Epithelial cell of prostate (primary cell): ENCODE measurements around the gene ABITRAM.
"Not testable (repeated sequence)": the region's sequence is repeated elsewhere in the genome, so short reads cannot be mapped to it uniquely, and the experiment has no call there.

Source experiments
- DNase-seq: peaks from one replicate; pipeline ENCODE4 v3.0.0-alpha.2; 2011; ENCODE audit warnings: low read depth, low spot score
- H3K27ac ChIP-seq: fragments of 450-650 bp; 2 replicates; pipeline ENCODE4 v1.5.1; 2017; ENCODE audit warnings: mild to moderate bottlenecking

Gene ABITRAM, protein sequence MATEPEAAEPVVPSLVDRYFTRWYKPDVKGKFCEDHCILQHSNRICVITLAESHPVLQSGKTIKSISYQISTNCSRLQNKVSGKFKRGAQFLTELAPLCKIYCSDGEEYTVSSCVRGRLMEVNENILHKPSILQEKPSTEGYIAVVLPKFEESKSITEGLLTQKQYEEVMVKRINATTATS

DNA sequence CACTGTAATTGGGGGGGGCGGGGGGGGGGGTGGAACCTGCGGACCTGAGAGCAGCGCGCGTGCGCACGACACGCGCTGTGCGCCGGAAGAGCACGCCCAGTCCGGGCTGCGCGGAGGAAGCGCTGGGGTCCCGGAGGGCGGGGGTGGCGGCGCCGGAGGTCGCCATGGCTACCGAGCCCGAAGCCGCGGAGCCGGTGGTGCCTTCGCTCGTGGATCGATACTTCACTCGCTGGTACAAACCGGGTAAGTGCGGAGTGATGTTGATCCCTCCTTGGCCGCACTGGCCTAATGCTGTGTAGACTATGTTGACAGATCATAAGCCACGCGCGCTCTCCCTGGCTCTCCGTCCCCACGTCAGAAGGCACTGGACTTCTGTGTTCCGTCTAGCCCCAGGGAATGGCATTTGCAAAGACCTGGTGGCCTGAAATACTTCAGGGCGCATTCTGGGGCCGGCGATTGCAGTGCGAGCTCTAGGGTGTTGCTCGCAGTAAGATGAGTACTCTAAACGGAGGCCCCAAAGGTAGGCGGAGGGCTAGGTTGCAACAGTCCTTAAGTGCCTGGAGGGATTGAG, at the start of gene ABITRAM:
ABITRAM (plus strand) TSS at position 78 of the 571 bp plus-strand sequence; CDS start at position 165, 87 bp downstream.
- DNase-seq, result peak; percentile 12
- peak within 1 kb of the TSS; percentile 75 for H3K27ac ChIP-seq

DNA sequence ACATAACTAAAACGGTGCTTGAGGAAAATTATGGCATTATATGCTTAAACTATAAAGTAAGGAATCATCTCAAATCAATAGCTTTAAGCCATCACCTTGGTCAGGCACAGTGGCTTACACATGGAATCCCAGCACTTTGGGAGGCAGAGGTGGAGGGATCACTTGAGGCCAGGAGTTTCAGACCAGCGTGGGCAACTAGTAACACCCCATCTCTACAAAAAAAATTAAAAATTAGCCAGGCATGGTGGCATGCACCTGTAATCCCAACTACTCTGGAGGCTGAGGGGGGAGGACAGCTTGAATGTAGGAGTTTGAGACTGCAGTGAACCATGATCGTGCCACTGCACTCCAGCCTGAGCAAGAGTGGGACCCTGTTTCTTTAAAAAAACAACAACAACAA, 49.5 kb upstream of the ABITRAM start:
- no peak for DNase-seq
- H3K27ac ChIP-seq, result no peak overlapping the region

DNA sequence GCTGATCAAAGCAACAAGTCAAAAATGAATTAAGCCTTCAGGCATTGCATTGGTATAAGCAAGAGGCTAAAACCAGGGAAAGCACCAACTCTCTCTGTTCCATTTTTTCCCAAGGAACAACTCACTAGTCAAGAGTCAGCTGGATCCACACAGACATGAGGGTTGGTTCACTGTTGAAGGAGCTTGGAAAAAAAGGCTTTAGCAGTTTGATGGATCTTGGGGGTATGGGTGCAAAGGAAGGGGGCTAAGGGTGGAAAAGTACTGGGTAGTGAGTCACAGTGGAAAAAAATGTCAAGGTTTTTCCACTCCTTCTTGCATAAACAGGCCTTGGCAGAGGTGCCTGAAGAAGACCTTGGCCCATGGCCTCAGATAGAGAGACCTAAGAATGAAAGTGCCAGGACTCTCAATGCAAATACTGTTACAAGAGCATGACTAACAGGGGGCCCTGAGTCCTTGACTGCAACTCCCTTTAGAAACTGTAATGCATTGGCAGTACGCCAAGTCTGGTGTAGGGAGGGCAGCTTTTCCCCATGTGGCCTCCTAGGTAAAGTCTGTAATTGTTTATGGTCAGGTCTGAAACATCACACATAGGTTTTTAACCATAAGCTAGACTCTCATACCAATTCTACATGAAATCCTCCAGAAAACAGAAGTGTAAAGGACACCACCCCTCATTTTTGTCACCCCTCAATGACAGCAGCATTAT, 48.4 kb upstream of the ABITRAM start:
- peak overlapping the region; percentile 9 for H3K27ac ChIP-seq
- peak; percentile 53 for DNase-seq

DNA sequence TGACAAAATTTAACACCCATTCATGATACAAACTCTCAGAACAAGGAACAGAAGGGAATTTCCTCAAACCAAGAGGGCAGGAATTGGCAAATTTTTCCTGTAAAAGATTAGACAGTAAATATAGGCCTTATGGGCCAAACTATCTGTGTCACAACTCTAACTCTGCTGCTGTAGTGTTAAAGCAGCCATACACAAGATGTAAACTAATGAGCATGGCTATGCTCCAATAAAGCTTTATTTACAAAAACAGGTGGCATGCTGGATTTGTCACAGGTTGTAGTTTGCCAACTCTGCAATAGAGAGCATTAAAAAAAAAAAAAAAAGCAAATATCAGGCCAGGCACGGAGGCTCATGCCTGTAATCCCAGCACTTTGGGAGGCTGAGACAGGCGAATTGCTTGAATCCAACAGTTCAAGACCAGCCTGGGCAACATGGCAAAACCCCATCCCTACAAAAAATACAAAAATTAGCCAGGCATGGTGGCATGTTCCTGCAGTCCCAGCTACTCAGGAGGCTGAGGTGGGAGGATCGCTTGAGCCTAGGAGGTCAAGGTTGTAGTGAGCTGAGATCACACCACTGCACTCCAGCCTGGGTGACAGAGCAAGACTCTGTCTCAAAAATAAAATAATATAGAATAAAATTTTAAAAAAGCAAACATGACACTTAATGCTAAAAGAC, 47.5 kb upstream of the ABITRAM start:
- DNase-seq, result not testable (repeated sequence)
- peak overlapping the region; percentile 9 for H3K27ac ChIP-seq

DNA sequence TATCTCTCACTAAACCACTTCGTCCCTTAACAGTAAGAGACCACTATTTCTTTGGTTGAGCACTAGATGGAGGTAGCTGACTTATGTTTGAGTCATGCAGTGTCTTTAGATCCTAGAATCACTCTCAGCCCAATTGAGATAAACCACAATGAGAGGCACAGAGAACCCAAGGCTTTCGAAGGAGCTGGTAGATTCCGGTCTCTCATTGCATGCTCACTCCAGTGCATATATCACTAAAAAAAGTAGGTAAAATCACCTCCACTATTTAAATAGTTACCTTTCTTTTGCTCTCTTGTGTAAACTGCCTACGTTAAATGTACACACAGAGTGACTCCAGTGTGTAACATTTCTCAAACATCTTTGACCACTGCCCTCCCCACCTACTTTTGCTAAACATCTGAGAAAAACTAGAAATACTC, 44.5 kb upstream of the ABITRAM start:
- DNase-seq, result no peak
- H3K27ac ChIP-seq, result no peak overlapping the region

DNA sequence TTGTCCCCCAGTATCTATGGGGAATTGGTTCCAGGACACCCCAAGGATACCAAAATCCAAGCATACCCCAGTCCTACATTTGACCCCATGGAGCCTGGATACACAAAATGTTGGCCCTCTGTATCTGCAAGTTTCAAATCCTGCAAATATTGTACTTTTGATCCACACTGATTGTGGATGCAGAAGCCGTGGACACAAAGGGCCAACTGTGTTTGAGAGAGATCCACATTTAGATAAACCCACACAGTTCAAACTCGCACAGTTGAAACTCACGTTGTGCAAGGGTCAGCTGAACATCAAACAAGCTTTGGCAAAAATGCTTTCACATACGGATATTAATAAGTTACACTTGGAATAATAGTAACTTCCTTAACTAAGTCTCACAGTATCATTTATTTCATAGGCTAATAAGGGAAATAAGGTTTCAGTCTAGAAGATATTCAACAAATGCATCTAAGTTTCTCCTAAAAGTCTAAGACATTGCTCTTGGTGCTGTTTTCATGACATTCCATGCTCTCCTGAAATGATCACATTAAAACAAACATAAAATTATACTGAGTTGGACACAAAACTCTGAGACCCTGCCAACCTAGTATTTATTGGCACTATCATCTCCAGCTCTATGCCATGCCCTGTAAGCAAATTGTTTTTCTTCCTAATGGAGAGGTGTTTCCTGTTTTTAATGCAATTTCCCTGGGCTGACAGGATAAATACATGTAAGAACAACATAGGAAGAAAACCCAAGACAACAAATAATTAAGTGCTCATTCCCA, 39.8 kb upstream of the ABITRAM start:
- DNase-seq, result no peak
- H3K27ac ChIP-seq, result no peak overlapping the region

DNA sequence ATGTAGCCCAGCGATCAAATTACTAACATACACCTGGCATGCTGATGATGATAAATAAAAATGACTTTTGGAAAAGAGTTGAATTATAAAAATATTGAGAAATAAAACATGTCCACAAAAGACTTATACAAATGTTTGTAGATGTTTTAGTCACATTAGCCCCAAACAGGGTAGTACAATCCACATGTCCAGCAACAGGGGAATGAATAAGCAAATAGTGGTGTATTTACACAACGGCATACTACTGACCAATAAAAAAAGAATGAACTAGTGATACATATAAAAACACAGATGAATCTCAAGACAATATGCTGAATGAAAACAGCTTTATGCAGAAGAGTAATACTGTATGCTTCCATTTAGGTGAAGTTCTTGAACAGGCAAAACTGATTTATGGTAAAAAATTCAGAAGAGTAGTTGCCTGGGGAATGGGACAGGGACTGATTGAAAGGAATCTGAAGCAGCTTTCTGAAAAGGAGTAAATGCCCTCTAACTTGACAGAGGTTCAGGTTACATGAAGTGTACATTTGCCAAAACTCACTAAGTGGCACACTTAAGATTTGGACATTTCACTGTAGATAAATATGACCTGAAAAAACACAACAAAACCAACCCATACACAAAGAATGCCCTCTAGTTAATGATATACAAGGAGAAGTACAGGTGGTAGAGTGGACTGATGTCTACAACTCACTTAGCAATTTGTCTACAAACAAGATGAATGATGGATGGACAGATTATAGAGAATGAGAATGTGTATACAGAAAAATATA, 36.7 kb upstream of the ABITRAM start:
- no peak overlapping the region for H3K27ac ChIP-seq
- no peak for DNase-seq

DNA sequence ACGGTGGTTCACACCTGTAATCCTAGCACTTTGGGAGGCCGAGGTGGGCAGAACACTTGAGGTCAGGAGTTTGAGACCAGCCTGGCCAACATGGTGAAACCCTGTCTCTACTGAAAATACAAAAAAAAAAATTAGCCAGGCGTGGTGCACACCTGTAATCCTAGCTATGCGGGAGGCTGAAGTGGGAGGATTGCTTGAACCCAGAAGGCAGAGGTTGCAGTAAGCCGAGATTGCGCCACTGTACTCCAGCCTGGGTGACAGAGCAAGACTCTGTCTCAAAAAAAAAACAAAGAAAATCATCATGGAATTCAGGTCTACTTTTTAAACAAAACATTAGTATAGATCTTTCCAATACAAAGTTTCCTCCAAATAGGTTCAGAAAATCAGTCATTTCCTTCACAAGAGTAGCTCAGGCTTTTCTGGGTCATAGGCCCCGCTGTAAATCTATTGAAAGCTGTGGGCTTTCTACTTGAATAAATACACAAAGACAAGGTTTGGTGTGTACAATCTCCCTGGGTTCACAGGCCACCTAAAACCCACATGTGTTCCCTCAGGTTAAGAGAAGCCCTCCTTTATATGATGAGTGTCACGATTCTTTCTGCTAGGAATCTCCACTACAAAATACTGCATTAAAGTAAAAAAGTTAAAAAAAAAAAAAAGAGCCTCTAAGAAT, 35.0 kb upstream of the ABITRAM start:
- not testable (repeated sequence) for DNase-seq, H3K27ac ChIP-seq

DNA sequence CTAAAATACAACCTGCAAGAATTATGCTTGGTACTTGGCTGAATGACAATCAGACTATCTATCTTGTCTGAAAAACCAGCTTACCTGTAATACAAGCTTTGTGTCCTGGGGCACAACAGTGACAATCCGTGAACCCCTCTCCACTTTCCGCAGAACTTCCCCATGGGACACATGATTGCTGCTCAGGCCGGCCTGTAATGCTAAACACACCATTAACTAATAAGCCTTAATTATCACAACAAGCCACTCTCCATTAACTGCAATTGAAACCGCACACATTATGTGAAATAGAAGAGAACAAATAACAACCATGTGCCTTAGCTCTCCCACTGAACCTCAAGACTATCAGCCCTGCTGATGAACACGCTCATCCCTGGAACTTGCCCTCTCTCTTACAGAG, 34.0 kb upstream of the ABITRAM start:
- DNase-seq, result no peak
- H3K27ac ChIP-seq, result no peak overlapping the region

DNA sequence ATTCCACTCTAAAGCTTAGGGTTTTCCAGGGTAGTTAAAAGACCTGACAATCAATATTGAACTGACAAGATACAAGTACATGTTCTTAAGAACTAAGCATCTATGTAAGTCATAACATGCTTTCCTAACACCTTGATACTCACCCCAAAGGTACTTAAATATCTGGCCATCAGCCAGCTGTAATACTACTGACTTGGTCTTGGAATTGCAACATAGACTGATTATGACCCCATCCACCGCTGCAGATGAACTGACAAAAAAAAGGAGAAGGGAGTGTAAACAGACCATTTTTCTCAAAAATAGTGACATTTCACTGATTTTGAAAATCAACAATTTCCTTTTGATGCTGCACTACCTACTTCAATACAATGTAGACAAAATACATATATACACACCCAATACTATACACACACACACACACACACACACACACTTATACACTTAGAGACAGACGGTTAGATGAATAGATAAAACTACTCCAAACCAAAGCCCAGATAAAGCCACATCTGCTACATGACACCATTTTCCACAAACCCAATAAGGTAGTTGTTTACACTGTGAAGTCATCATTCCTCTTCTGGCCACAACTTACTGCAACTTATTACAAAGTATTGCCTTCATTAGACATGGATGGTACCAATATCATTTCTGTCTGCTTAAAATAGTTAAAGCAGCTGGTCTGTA, 30.6 kb upstream of the ABITRAM start:
- no peak for DNase-seq
- H3K27ac ChIP-seq, result no peak overlapping the region

DNA sequence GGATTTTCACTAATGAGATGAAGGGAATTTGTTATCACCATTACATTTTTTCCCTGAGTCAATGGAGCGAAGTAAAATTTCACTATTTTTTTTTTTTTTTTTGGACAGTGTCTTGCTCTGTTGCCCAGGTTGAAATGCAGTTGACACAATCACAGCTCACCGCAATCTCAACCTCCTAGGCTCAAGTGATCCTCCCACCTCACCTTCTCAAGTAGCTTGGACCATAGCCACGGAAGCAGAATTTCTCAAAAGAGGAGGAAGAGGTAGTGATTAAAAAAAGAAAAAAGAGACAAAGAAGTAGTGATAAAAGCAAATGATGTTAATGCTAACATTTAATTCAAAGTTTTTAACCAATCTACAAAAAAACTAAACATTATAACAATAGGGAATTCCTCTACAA, 30.0 kb upstream of the ABITRAM start:
- no peak for DNase-seq
- H3K27ac ChIP-seq, result no peak overlapping the region

DNA sequence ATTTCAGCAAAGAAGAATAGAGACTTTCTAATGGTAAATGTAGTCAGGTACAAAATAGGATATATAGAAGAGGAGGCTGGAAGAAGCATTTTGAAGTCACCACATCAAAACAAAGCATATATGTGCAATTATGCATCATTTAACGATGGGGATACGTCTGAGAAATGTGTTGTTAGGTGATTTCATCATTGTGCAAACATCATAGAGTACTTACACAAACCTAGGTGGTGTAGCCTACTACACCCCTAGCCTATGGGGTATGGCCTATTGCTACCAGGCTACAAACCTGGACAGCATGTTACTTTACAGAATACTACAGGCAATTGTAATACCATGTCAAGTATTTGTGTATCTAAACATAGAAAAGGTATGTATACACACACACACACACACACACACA, 28.7 kb upstream of the ABITRAM start:
- H3K27ac ChIP-seq, result no peak overlapping the region
- no peak for DNase-seq

DNA sequence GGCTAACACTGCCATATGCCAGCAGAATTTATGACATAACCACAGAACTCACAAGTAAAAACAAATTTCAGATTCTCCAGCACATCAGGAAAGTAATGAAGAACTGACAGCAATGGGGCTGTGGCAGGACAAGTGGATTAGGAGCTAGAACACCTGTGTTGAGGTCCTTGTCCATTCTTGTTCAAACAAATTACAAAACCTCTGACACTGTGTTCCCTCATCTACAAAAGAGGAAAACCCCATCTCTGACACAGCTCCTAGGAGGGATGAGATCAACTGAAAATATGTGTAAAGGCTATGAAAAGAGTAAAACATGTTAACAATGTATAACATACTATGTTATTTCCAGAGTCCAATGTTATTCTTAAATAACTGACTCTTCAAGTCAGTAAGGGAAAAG, 23.8 kb upstream of the ABITRAM start:
- DNase-seq, result no peak
- no peak overlapping the region for H3K27ac ChIP-seq

DNA sequence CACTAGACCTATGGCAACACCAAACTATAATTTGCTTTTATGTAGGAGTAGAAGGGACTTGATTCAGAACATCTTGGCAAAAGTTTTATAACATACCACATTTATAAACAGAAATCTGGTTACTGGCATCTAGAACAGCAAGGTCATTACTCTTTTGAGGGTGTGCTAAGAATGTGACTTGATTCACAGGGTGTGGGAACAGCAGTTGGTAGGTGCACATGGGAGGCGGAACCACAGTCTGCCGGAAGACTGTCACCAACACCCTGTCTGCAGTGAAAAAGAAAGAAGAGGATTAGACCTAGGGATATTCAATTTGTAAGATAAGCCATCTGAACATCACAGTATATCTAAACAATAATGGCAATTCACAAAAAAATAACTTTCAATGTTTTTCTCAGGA, 23.3 kb upstream of the ABITRAM start:
- no peak overlapping the region for H3K27ac ChIP-seq

DNA sequence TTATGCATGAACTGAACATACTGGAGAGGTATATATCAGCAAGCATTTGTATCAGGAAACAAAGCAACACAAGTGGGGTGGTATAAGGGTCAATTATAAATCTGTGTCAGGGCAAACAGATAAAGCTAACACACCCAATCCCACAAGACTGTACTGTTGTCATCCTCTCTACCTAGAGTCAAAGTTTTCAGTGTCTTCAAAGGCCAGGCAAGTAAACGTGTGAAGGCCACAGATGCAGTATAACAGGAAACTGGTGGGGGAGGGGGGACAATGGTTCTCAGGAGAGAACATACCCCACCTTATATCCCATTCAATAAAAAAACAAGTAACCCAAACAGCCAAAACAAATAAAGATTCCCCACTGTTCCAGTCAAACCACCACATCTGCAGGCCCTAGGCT, 22.4 kb upstream of the ABITRAM start:
- H3K27ac ChIP-seq, result no peak overlapping the region
- DNase-seq, result no peak

More for the DNA sequence above, 23.3 kb upstream of the ABITRAM start:
- no peak for DNase-seq

DNA sequence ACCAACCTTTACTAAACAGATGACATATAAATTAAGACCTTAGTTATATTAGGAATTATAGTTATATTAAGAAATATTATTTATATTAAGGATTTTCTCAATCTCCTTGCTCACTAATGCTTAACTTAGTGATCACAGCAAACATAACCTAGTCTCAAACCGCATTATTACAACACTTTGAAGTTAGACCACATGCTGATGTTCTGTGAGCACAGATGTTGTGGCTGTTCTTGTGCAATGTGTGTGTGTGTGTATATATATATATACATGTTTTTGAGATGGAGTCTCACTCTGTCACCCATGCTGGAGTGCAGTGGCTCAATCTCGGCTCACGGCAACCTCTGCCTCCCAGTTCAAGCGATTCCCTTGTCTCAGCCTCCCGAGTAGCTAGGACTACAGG, 20.8 kb upstream of the ABITRAM start:
- no peak for DNase-seq
- H3K27ac ChIP-seq, result no peak overlapping the region

DNA sequence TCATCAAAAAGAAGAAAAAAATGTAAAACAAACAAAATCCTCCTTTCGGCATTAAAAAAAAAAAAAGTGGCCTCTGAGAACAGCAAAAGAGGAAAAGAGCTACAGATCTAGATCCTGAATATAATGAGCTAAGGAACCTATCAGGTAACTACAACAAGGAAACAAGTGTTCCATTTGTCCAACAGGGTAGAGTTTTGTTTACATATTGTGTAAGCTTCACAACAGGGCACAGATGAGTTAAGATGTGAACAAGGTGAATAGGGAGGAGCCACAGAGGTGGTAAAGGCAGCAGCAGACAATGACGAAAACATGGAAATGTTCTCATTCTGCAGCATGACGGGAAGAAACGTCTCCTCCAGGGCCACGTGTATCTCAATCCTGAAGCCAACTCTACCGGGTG, 14.7 kb upstream of the ABITRAM start:
- no peak for DNase-seq
- H3K27ac ChIP-seq, result no peak overlapping the region

DNA sequence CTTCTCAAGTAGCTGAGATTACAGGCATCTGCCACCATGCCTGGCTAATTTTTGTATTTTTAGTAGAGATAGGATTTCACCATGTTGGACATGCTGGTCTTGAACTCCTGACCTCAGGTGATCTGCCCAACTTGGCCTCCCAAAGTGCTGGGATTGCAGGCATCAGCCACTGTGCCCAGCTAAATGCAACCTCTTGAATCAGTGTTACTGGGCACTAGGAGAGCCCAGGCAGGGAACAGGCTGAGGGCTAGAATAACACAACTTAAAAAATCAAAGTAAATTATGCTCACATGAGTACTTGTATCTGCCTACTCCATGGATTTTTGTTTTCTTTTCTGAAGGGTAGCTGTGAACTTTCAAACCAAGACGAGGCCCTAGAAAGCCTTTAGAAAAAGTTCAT, 13.8 kb upstream of the ABITRAM start:
- DNase-seq, H3K27ac ChIP-seq: not testable (repeated sequence)

DNA sequence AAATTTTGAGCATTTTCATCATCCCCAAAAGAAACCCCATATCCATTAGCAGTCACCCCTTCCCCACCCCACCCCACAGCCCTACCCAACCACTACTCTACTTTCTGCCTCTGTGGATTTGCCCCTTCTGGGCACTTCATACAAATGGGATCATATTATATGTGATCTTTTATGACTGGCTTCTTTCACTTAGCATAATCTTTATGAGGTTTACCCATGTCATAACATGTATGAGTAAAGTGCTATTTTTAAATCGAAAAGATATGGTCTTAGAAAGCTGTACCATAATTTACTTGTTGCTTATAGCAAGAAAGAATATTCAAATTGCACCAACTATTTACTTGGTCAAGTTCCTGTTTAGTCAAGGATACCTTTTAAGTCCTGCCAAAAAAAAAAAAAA, 13.0 kb upstream of the ABITRAM start:
- H3K27ac ChIP-seq, result no peak overlapping the region
- DNase-seq, result no peak
